Transverse colon (tissue), 4 donors: ENCODE data around the gene VTI1A. TPM values are rescaled to one million over a fixed set of nuclear protein-coding genes. Genes with fewer than 3 reads are reported as not detected.

Experiments
- DNase-seq: peaks from one replicate; pipeline ENCODE4 v3.0.0-alpha.2; 2019
- H3K27ac ChIP-seq, 4 donors: fragments of 200-600 bp; sonication (generic); 2 replicates each; pipeline ENCODE4 v1.5.1; 2016 to 2018; ENCODE audit warnings: inconsistent platforms in 4 of 4
- H3K27me3 ChIP-seq: fragments of 200-600 bp; sonication (generic); 2 replicates; pipeline ENCODE4 v1.5.1; 2017; ENCODE audit warnings: inconsistent platforms
- H3K36me3 ChIP-seq, 4 donors: fragments of 200-600 bp; sonication (generic); 2 replicates each; pipeline ENCODE4 v1.5.1; 2017 to 2019; ENCODE audit warnings: inconsistent platforms in 4 of 4
- H3K4me1 ChIP-seq, 4 donors: fragments of 200-600 bp; sonication (generic); 2 replicates each; pipeline ENCODE4 v1.5.1; 2017 to 2020; ENCODE audit warnings: inconsistent platforms in 4 of 4
- H3K4me3 ChIP-seq, 4 donors: fragments of 200-600 bp; sonication (generic); 1 replicate in 1 of 4; 2 replicates in 3 of 4; pipeline versions ENCODE4 v1.5.1 to v1.6.1; 2017 to 2019; ENCODE audit warnings: inconsistent platforms in 4 of 4
- H3K9me3 ChIP-seq, 2 donors: fragments of 200-600 bp; sonication (generic); 2 replicates each; pipeline ENCODE4 v1.5.1; 2017 to 2019; ENCODE audit warnings: inconsistent platforms in 2 of 2
- EP300 ChIP-seq: sonication (generic); formaldehyde crosslinking; IDR thresholded peaks from one replicate; pipeline ENCODE4 v1.6.1; 2017; ENCODE audit warnings: antibody characterized with exemption, low read depth
- POLR2A ChIP-seq: fragments of 450-650 bp; IDR thresholded peaks from one replicate; pipeline ENCODE4 v1.6.1; 2016; ENCODE audit warnings: antibody characterized with exemption, mild to moderate bottlenecking, moderate library complexity
- POLR2AphosphoS5 ChIP-seq, 3 donors: sonication (generic); formaldehyde crosslinking; IDR thresholded peaks; one replicate each; pipeline ENCODE4 v1.6.1; 2016; ENCODE audit warnings: antibody characterized with exemption in 3 of 3
- WGBS, 2 donors: methylation state at CpG; one replicate each; pipeline ENCODE4 v1.1.5; 2018; ENCODE audit warnings: low coverage in 1 of 2; 5-methylcytosine and 5-hydroxymethylcytosine counted together
- in situ Hi-C, 4 donors: fragments of 200-750 bp; cut with MboI; loops; one replicate each; pipeline versions ENCODE4 v1.15.0 to v1.15.1; 2017; ENCODE audit warnings: low sequenced_read_pairs in 3 of 4, low pct_ligation_motif_present in 1 of 4, low pct_unique_long_range_greater_than_20kb in 1 of 4
- intact Hi-C: fragments of 100-400 bp; cut with DNase I; formaldehyde crosslinking; loops from one replicate; pipeline ENCODE4 v1.15.1; 2023; ENCODE audit warnings: low total_unique reads
- total RNA-seq, 4 donors: library from RNA; depleted of rRNA; stranded (reverse); fragments of >200 nt; gene quantifications; one replicate each; pipeline ENCODE4 v1.1.0, GENCODE V29; 2016
- TF ChIP-seq, protein P1 (sequence below), 5 experiments: fragments of 200-600 bp in 3 of 5; fragments of 450-650 bp in 2 of 5; sonication (generic) in 3 of 5; IDR thresholded peaks; 1 replicate in 2 of 5; 2 replicates in 3 of 5; pipeline ENCODE4 v1.5.1; 2016 to 2017; ENCODE audit warnings: antibody characterized with exemption in 5 of 5, inconsistent platforms in 3 of 5, mild to moderate bottlenecking in 2 of 5, moderate library complexity in 1 of 5

Gene VTI1A
- total RNA-seq, 4 donors from 2014 or later, result 65.8 to 211 (median 149) TPM

- Histone ChIP-seq H3K36me3 (no peaks in the 10 kb centered on the region), H3K4me3 (no peak overlapping the region), H3K4me1 (peaks cover 0 to 19% (median 9%) of the 10 kb centered on the region in 4 donors), H3K27ac (peak overlapping the region; percentile 27 to 42 (median 32)), H3K27me3 (no peaks in the 10 kb centered on the region), H3K9me3 (no peaks in the 10 kb centered on the region)
- WGBS, 2 donors, result 77 to 94% methylated on average over 4 of the region's 4 CpGs
- TF ChIP-seq EP300 (no peak), POLR2AphosphoS5 (IDR thresholded peaks at IDR 0.05) (no peak), POLR2A (no peak)
- TF ChIP-seq, protein P1, sequence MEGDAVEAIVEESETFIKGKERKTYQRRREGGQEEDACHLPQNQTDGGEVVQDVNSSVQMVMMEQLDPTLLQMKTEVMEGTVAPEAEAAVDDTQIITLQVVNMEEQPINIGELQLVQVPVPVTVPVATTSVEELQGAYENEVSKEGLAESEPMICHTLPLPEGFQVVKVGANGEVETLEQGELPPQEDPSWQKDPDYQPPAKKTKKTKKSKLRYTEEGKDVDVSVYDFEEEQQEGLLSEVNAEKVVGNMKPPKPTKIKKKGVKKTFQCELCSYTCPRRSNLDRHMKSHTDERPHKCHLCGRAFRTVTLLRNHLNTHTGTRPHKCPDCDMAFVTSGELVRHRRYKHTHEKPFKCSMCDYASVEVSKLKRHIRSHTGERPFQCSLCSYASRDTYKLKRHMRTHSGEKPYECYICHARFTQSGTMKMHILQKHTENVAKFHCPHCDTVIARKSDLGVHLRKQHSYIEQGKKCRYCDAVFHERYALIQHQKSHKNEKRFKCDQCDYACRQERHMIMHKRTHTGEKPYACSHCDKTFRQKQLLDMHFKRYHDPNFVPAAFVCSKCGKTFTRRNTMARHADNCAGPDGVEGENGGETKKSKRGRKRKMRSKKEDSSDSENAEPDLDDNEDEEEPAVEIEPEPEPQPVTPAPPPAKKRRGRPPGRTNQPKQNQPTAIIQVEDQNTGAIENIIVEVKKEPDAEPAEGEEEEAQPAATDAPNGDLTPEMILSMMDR (IDR thresholded peaks at IDR 0.05), result no peak
- intact Hi-C loops, result no loop called here
- DNase-seq, result no peak
- in situ Hi-C loops, result no loop called here
Measured at GRCh38 chr10:112816033-112816430, 369.0 kb downstream of the VTI1A start.

DNA sequence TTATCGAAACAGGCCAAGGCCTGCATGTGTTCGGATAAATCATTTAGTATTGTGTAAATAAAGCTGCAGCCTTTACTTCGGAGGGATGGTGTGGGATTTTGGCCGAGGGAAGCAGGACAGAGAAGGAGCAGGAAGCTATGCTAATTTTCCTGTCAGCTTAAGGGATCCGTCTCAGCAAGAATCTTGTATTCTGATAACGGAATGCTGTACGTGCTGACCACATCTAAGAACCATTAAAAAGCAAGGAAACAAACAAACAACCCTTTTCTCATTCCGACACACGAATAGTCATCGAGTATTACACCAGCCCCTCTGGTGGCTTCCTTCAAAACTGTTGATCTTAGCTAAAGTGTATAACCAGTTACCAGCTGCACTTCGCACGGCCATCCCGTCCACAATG lies 369.9 kb downstream of the VTI1A start:
- in situ Hi-C loops (no loop called here), intact Hi-C loops (no loop called here)
- Histone ChIP-seq H3K9me3 (no peaks in the 10 kb centered on the region), H3K27me3 (no peaks in the 10 kb centered on the region), H3K27ac (peak overlapping the region in 3 of 4 donors; percentile 29 to 42 (median 36)), H3K4me1 (peaks cover 0 to 16% (median 6%) of the 10 kb centered on the region in 4 donors), H3K4me3 (no peak overlapping the region), H3K36me3 (no peaks in the 10 kb centered on the region)
- no peak for DNase-seq
- TF ChIP-seq EP300, result no peak
- TF ChIP-seq, protein P1 (IDR thresholded peaks at IDR 0.05), result no peak
- no peak for TF ChIP-seq POLR2AphosphoS5 (IDR thresholded peaks at IDR 0.05)
- no peak for TF ChIP-seq POLR2A
- WGBS, 2 donors, result 73 to 90% methylated on average over 8 to 13 of the region's 13 CpGs

- DNase-seq, result no peak
- Histone ChIP-seq H3K4me1 (peaks cover 0 to 8% (median 0%) of the 10 kb centered on the region in 4 donors), H3K4me3 (no peak overlapping the region), H3K9me3 (no peaks in the 10 kb centered on the region), H3K27me3 (no peaks in the 10 kb centered on the region), H3K36me3 (no peaks in the 10 kb centered on the region), H3K27ac (no peak overlapping the region)
- WGBS, 2 donors, result 92 to 94% methylated on average over 11 to 14 of the region's 14 CpGs
- intact Hi-C loops, result no loop called here
- TF ChIP-seq, protein P1 (IDR thresholded peaks at IDR 0.05), result no peak
- no peak for TF ChIP-seq POLR2AphosphoS5 (IDR thresholded peaks at IDR 0.05)
- in situ Hi-C loops, result no loop called here
Measured at GRCh38 chr10:112817981-112818777, 371.2 kb downstream of the VTI1A start.

GRCh38 chr10:112819231-112819630 lies 372.2 kb downstream of the VTI1A start:
- H3K4me3 ChIP-seq, result no peak overlapping the region
- 91 to 98% methylated on average over 6 to 7 of the region's 7 CpGs for WGBS, 2 donors
- H3K9me3 ChIP-seq, result no peaks in the 10 kb centered on the region
- no peak for TF ChIP-seq POLR2AphosphoS5 (IDR thresholded peaks at IDR 0.05)
- TF ChIP-seq, protein P1 (IDR thresholded peaks at IDR 0.05), result no peak
- TF ChIP-seq POLR2A, result no peak
- TF ChIP-seq EP300, result no peak
- H3K36me3 ChIP-seq, result no peaks in the 10 kb centered on the region
- no peak for DNase-seq
- intact Hi-C loops, result no loop called here
- in situ Hi-C loops, result no loop called here
- no peaks in the 10 kb centered on the region for H3K27me3 ChIP-seq
- H3K27ac ChIP-seq, result no peak overlapping the region
- H3K4me1 ChIP-seq, result peaks cover 0 to 8% (median 0%) of the 10 kb centered on the region in 4 donors
